T47D (cell line): ENCODE data around the gene SMIM15.

Experiments
- DNase-seq, 2 experiments: peaks; one replicate each; pipeline versions ENCODE4 v3.0.0 to v3.0.0-alpha.2; 2011 to 2012; ENCODE audit warnings: low read depth in 1 of 2, low spot score in 1 of 2
- JUND ChIP-seq: IDR thresholded peaks from 2 replicates; pipeline ENCODE4 v1.6.1; 2012; ENCODE audit warnings: low read depth
- in situ Hi-C: cut with HindIII; loops from 2 replicates; pipeline ENCODE4 v1.10.0; 2016; ENCODE audit warnings: low sequenced_read_pairs, low pct_unique_long_range_greater_than_20kb

The SMIM15 gene

GRCh38 chr5:61178702-61179101, 16.4 kb upstream of the SMIM15 start:
- in situ Hi-C loops, result no loop called here
- DNase-seq, result peak; percentile 11 to 76
- TF ChIP-seq JUND, result peak; percentile 80

- no peak for DNase-seq
- in situ Hi-C loops, result no loop called here
- TF ChIP-seq JUND, result no peak
Measured at GRCh38 chr5:61177716-61178115, 15.4 kb upstream of the SMIM15 start.

- TF ChIP-seq JUND, result no peak
- DNase-seq, result no peak
- in situ Hi-C loops, result no loop called here
Measured at GRCh38 chr5:61177070-61177469, 14.8 kb upstream of the SMIM15 start.

GRCh38 chr5:61176631-61177030, 14.4 kb upstream of the SMIM15 start:
- in situ Hi-C loops, result no loop called here
- DNase-seq, result no peak
- no peak for TF ChIP-seq JUND

GRCh38 chr5:61171479-61171878, 9.2 kb upstream of the SMIM15 start:
- in situ Hi-C loops, result no loop called here
- no peak for DNase-seq
- TF ChIP-seq JUND, result no peak

GRCh38 chr5:61168951-61169350, 6.7 kb upstream of the SMIM15 start:
- in situ Hi-C loops, result no loop called here
- TF ChIP-seq JUND, result no peak
- no peak for DNase-seq

GRCh38 chr5:61167382-61167781, 5.1 kb upstream of the SMIM15 start:
- in situ Hi-C loops, result no loop called here
- DNase-seq, result peak; percentile 37 to 70
- no peak for TF ChIP-seq JUND

- in situ Hi-C loops, result no loop called here
- DNase-seq, result no peak
- no peak for TF ChIP-seq JUND
Measured at GRCh38 chr5:61163905-61164304, 1.6 kb upstream of the SMIM15 start.

GRCh38 chr5:61162832-61163567, 732 bp upstream of the SMIM15 start:
- DNase-seq, result peak; percentile 70 to 83
- in situ Hi-C loops, result no loop called here
- 0 out of 2 replicates have a peak, but pooled peaks have one; percentile 7 for TF ChIP-seq JUND

- in situ Hi-C loops, result no loop called here
- TF ChIP-seq JUND, result no peak
- DNase-seq, result no peak
Measured at GRCh38 chr5:61160497-61160896, 1.8 kb downstream of the SMIM15 start.

GRCh38 chr5:61159836-61160235, 2.4 kb downstream of the SMIM15 start:
- DNase-seq, result no peak
- TF ChIP-seq JUND, result no peak
- in situ Hi-C loops, result no loop called here

GRCh38 chr5:61159070-61159469, 3.2 kb downstream of the SMIM15 start:
- in situ Hi-C loops, result no loop called here
- DNase-seq, result no peak
- TF ChIP-seq JUND, result no peak

- DNase-seq, result no peak
- in situ Hi-C loops, result no loop called here
- TF ChIP-seq JUND, result no peak
Measured at GRCh38 chr5:61151893-61152292, 10.4 kb downstream of the SMIM15 start.

- in situ Hi-C loops, result no loop called here
- no peak for TF ChIP-seq JUND
- DNase-seq, result no peak
Measured at GRCh38 chr5:61148515-61148914, 13.8 kb downstream of the SMIM15 start.

- DNase-seq, result no peak
- no peak for TF ChIP-seq JUND
- in situ Hi-C loops, result no loop called here
Measured at GRCh38 chr5:61142811-61143210, 19.5 kb downstream of the SMIM15 start.
